22Rv1 (cell line): ENCODE results near the gene ESM1.

Experiments
- H3K27ac ChIP-seq: fragments of 450-650 bp; 2 replicates; pipeline ENCODE4 v1.5.1; 2017
- ZFX ChIP-seq: fragments of 450-650 bp; IDR thresholded peaks from 2 replicates; pipeline ENCODE4 v1.6.1; 2017; ENCODE audit warnings: antibody characterized with exemption, borderline replicate concordance
- TF ChIP-seq, protein P1 (sequence below): fragments of 450-650 bp; IDR thresholded peaks from 2 replicates; pipeline ENCODE4 v1.5.1; 2017; ENCODE audit warnings: mild to moderate bottlenecking

ESM1 gene, protein sequence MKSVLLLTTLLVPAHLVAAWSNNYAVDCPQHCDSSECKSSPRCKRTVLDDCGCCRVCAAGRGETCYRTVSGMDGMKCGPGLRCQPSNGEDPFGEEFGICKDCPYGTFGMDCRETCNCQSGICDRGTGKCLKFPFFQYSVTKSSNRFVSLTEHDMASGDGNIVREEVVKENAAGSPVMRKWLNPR

DNA sequence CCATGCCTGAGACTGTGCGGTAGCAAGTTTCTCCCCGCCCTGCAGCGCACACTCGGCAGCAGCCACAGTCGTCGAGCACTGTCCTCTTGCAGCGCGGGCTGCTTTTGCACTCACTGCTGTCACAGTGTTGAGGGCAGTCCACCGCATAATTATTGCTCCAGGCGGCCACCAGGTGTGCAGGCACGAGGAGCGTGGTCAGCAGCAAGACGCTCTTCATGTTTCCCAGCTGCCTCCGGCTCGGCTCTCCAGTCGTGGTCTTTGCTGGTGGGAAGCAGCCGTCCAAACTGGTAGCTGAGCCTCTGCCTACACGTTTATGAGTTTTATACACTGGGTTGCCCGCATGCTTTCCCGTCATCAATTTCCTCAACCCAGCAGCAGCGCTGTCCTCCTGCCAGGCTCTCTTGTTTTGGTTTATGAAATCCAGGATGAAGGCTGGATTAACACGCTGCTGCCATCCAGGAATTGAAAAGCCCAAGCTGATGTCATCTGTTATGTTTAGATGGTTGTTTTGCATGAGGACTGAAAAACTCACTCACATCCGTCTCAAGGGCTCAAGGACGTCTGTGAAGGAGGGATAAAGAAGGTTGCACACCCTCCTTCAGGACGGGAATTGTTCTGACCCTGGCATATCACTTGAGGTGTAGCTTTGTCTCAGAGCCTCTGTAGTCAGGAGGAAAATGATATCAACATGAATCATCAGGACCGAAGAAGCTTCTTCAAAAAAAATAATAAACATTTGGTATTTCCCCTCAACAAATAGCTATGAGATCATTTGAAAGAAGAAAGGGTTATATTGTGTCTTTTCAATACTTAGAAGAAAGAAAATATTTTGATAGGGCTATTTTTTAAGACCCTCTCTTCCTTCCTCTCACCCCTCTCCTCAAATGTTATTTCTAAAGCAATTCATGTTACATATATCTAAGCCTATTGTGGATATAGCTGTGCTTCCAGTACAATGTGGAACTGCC lies at the start of gene ESM1:
TSS of gene ESM1 (minus strand) at position 293 of the 968 bp plus-strand sequence. CDS start at position 217, 76 bp downstream.
- TF ChIP-seq, protein P1, sequence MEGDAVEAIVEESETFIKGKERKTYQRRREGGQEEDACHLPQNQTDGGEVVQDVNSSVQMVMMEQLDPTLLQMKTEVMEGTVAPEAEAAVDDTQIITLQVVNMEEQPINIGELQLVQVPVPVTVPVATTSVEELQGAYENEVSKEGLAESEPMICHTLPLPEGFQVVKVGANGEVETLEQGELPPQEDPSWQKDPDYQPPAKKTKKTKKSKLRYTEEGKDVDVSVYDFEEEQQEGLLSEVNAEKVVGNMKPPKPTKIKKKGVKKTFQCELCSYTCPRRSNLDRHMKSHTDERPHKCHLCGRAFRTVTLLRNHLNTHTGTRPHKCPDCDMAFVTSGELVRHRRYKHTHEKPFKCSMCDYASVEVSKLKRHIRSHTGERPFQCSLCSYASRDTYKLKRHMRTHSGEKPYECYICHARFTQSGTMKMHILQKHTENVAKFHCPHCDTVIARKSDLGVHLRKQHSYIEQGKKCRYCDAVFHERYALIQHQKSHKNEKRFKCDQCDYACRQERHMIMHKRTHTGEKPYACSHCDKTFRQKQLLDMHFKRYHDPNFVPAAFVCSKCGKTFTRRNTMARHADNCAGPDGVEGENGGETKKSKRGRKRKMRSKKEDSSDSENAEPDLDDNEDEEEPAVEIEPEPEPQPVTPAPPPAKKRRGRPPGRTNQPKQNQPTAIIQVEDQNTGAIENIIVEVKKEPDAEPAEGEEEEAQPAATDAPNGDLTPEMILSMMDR = peak; percentile 25; the same call in 1 of the 2 replicates
- no peak for TF ChIP-seq ZFX

DNA sequence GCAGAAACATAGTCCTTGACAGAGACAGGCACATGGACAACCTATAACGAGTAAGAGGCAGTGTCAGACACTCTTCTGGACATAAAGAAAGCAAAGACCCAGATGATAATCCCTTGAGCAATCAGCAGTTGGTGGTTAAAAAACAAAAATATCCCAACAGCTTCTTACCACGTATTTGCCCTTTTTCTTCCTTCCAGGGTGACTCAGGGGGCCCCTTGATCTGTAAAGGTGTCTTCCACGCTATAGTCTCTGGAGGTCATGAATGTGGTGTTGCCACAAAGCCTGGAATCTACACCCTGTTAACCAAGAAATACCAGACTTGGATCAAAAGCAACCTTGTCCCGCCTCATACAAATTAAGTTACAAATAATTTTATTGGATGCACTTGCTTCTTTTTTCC lies 48.2 kb upstream of the ESM1 start:
- no peak for TF ChIP-seq ZFX
- TF ChIP-seq, protein P1 = no peak
- no peak overlapping the region for H3K27ac ChIP-seq

More for the DNA sequence above, at the start of gene ESM1:
- H3K27ac ChIP-seq = no peak within 1 kb of the TSS

DNA sequence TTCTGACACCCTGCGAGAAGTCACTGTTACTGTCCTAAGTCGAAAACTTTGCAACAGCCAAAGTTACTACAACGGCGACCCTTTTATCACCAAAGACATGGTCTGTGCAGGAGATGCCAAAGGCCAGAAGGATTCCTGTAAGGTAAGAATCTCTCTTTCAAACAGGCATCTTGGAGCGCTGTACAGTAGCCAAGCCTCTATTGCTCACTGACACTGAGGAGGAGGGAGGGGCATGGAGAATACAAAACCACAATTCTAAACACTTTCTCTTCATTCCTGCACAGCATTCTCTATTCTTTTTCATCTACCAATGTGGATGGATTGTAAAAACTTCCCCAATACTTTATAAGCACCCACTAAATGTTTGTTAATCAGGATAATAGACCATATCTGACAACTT lies 46.1 kb upstream of the ESM1 start:
- no peak overlapping the region for H3K27ac ChIP-seq
- TF ChIP-seq ZFX = no peak
- TF ChIP-seq, protein P1 = no peak

DNA sequence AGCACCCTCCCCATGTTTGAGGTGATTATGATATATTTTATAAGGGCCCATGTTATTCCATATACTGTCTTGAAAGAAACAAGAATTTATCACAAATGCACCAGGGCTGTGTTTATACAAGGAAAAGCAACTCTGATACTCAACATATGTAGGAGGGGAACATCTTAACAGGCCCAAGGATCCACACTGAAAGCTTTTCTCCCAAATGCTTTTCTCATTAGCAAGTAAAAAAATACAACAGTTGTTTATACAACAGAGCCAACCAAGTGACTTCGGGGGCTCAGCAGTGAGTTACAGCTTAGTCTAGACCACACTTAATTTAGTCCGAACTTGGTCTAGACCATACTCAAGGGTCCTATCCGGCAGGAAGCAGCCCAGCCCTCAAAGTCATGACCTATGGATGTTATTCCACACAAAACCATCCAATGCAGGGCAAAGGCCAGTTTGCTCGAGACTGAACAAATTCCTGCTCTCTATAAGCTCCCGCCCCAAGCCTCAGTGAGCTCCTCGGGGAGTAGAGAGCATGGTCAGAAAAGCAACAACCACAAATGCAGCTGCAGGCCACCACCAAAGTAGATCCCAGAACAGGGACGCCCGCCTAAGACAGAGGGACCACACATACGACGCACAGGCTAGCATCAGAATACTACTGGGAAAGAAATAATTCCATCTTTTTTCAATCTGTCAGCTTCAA lies 45.4 kb upstream of the ESM1 start:
- TF ChIP-seq, protein P1 = no peak
- no peak for TF ChIP-seq ZFX
- no peak overlapping the region for H3K27ac ChIP-seq

DNA sequence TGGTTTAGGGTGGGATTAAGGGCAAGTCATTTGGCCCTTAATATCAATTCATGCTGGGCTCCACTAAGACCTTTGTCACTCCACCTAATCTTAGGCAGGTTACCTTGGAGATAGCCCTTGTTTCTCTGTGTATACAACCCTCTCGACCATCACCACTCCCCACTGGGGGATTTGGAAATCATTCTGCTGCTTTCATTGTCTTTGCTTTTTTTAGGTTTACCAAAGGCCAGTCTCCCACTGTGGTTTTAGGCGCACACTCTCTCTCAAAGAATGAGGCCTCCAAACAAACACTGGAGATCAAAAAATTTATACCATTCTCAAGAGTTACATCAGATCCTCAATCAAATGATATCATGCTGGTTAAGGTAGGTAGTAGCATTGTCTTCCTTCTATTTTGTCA lies 44.8 kb upstream of the ESM1 start:
- no peak overlapping the region for H3K27ac ChIP-seq
- TF ChIP-seq ZFX = no peak
- TF ChIP-seq, protein P1 = no peak

DNA sequence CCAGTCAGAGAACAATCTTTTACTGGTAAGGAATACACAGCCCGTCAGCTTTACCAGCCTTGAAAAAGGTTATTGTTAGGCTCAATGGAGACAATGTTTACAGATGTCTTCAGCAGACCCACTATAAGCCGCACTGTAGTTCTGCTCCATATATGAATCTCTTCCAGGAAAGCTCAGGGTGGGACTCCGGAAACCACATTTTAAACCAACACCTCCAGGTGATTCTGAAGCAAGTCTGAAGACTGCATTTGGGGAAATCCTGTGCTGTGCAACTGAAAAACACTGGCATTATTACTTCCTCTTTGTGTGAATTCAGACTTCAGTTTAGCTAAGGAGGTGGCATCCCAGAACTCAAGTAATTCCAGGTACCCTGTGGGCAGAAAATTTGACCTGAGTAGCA lies 42.2 kb upstream of the ESM1 start:
- TF ChIP-seq, protein P1 = no peak
- no peak for TF ChIP-seq ZFX
- H3K27ac ChIP-seq = no peak overlapping the region
